DOHH2 (cell line): ENCODE measurements around the gene SERPINB12.

Source experiments
- H3F3A ChIP-seq: fragments of 200-600 bp; sonication (generic), shearing (Covaris generic); 2 replicates; pipeline ENCODE4 v1.6.0; 2016; ENCODE audit warnings: antibody characterized with exemption, mild to moderate bottlenecking; ENCODE audit not compliant: control insufficient read depth, insufficient read depth
- H3K27ac ChIP-seq: fragments of 200-600 bp; sonication (generic); 2 replicates; pipeline ENCODE4 v1.5.1; 2014; ENCODE audit warnings: low read depth, mild to moderate bottlenecking, low read length, moderate library complexity
- H3K27me3 ChIP-seq: fragments of 200-600 bp; sonication (generic); 2 replicates; pipeline ENCODE4 v1.6.1; 2014; ENCODE audit warnings: mild to moderate bottlenecking, low read length, mixed read lengths; ENCODE audit not compliant: control insufficient read depth
- H3K36me3 ChIP-seq: fragments of 200-600 bp; sonication (generic); 2 replicates; pipeline ENCODE4 v1.6.1; 2014; ENCODE audit warnings: mild to moderate bottlenecking, low read length, moderate library complexity, mixed read lengths; ENCODE audit not compliant: control insufficient read depth
- H3K4me1 ChIP-seq: fragments of 200-600 bp; sonication (generic); 2 replicates; pipeline ENCODE4 v1.6.1; 2014; ENCODE audit warnings: mild to moderate bottlenecking, low read length, mixed read lengths; ENCODE audit not compliant: control insufficient read depth
- H3K4me2 ChIP-seq: fragments of 200-600 bp; sonication (generic); 2 replicates; pipeline ENCODE4 v1.6.0; 2014; ENCODE audit warnings: mild to moderate bottlenecking, low read length, moderate library complexity
- H3K4me3 ChIP-seq: fragments of 200-600 bp; sonication (generic); 2 replicates; pipeline ENCODE4 v1.5.1; 2014; ENCODE audit warnings: mild to moderate bottlenecking, low read length, mixed read lengths
- H3K79me2 ChIP-seq: fragments of 200-600 bp; sonication (generic); 2 replicates; pipeline ENCODE4 v1.6.1; 2014; ENCODE audit warnings: mild to moderate bottlenecking, low read length, mixed read lengths; ENCODE audit not compliant: control insufficient read depth
- H3K9me2 ChIP-seq: fragments of 200-600 bp; sonication (generic); replicated peaks from 2 replicates; pipeline ENCODE4 v1.6.1; 2014; ENCODE audit warnings: mild to moderate bottlenecking, low read length, mixed read lengths; ENCODE audit not compliant: control insufficient read depth
- H3K9me3 ChIP-seq: fragments of 200-600 bp; sonication (generic); 2 replicates; pipeline ENCODE4 v1.6.1; 2014; ENCODE audit warnings: antibody characterized with exemption, low read length, mixed read lengths; ENCODE audit not compliant: control insufficient read depth, insufficient read depth
- H4K20me1 ChIP-seq: fragments of 200-600 bp; sonication (generic); 2 replicates; pipeline ENCODE4 v1.6.0; 2014; ENCODE audit warnings: low read depth, mild to moderate bottlenecking, antibody characterized with exemption, low read length, moderate library complexity; ENCODE audit not compliant: control insufficient read depth, insufficient read depth
- EZH2phosphoT487 ChIP-seq: fragments of 200-600 bp; sonication (generic); IDR thresholded peaks from 2 replicates; pipeline ENCODE4 v1.6.1; 2017; ENCODE audit warnings: borderline replicate concordance, mild to moderate bottlenecking, antibody characterized with exemption, low read length, moderate library complexity, mixed read lengths
- TF ChIP-seq, protein P1 (sequence below): fragments of 200-600 bp; sonication (generic); IDR thresholded peaks from one replicate; pipeline ENCODE4 v1.5.1; 2014; ENCODE audit warnings: antibody characterized with exemption, mild to moderate bottlenecking, low read depth, low read length; ENCODE audit not compliant: poor library complexity, severe bottlenecking

The SERPINB12 gene

DNA sequence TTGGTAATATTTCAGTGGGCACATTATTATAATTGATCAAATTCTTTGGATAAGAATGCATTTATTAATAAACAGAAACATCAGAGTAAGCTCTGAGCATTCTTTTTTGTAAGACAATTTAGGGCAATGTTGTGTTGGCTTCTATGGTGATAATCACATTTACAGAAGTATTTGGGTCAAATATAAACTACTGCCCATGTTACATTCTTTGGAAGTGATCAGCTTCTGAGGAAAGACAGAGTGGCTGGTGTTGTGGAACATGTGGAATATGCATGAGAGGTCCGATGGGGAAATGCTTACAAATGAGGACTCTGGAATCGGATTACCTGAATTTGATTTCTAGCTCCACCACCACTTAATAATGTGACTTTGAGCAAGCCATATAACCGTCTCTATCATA is 64.4 kb downstream of the SERPINB12 start:
- Histone ChIP-seq H4K20me1 (no peaks in the 10 kb centered on the region), H3K27ac (no peak overlapping the region), H3K4me1 (no peaks in the 10 kb centered on the region), H3K27me3 (no peaks in the 10 kb centered on the region), H3K4me3 (no peak overlapping the region), H3K36me3 (no peaks in the 10 kb centered on the region), H3F3A (no peaks in the 10 kb centered on the region), H3K9me3 (no peaks in the 10 kb centered on the region), H3K4me2 (no peak overlapping the region), H3K79me2 (no peaks in the 10 kb centered on the region), H3K9me2 (no peaks in the 10 kb centered on the region)
- TF ChIP-seq EZH2phosphoT487, result no peak
- TF ChIP-seq, protein P1, sequence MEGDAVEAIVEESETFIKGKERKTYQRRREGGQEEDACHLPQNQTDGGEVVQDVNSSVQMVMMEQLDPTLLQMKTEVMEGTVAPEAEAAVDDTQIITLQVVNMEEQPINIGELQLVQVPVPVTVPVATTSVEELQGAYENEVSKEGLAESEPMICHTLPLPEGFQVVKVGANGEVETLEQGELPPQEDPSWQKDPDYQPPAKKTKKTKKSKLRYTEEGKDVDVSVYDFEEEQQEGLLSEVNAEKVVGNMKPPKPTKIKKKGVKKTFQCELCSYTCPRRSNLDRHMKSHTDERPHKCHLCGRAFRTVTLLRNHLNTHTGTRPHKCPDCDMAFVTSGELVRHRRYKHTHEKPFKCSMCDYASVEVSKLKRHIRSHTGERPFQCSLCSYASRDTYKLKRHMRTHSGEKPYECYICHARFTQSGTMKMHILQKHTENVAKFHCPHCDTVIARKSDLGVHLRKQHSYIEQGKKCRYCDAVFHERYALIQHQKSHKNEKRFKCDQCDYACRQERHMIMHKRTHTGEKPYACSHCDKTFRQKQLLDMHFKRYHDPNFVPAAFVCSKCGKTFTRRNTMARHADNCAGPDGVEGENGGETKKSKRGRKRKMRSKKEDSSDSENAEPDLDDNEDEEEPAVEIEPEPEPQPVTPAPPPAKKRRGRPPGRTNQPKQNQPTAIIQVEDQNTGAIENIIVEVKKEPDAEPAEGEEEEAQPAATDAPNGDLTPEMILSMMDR, result no peak

DNA sequence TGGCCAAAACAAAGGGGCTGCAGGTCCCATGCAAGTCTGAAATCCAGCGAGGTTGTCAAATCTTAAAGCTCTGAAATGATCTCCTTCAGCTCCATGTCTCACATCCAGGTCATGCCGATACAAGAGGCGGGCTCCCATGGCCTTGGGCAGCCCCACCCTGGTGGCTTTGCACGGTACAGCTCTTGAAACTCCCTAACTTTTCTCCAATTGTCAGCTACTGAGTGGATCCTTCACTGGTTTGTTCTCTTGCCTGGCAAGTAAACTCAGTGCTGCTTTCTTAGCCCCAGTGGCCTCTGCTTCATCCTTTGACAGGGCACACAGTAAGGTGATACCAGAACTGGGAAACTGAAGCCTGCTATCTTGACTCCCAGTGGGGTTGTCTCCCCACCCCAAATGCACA is 71.3 kb downstream of the SERPINB12 start:
- Histone ChIP-seq H3K4me3 (no peak overlapping the region), H3K36me3 (no peaks in the 10 kb centered on the region), H3K4me1 (no peaks in the 10 kb centered on the region), H3K9me2 (no peaks in the 10 kb centered on the region), H3K27ac (no peak overlapping the region), H3K9me3 (no peaks in the 10 kb centered on the region), H3F3A (no peaks in the 10 kb centered on the region), H3K79me2 (no peaks in the 10 kb centered on the region), H4K20me1 (no peaks in the 10 kb centered on the region), H3K4me2 (no peak overlapping the region), H3K27me3 (no peaks in the 10 kb centered on the region)
- TF ChIP-seq, protein P1, result no peak
- TF ChIP-seq EZH2phosphoT487, result no peak

DNA sequence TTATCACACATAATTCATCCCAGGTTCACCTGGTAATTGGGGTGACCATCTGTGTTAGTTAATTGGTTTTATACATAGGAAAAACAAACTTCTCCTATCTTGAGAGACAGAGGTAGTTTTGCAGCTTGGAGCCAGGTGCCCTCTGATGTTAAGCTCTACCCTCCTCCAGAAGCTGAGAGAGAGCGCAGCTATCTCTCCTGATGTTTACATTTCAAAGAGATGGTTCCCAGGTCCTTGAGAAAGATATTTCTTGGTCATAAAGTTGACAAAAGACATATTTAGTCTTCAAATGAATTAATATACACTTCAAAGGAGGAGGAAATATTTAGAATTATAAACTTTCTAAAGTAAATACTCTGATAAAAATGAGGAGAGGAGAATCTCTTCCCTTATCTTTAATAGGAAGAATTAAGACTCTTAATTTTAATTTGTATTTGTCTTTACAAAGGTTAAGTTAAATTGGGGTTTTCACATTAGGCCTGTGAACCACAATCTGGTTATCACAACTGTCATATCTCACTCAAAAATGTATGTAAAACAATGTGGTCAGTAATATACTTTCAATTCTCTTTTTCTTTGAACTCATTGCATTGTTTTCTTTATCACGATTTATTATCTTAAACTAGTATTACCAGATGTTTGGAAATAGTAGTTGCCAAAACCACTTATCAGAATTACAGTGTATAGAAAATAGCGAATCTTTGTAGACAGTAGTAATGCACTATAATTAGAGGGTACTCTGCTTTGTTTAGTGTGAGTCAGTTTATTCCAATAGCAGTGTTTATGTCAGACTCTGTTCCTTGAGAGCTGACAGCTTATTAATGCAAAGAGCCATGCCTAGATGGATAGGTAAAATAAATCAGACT is 75.1 kb downstream of the SERPINB12 start:
- no peaks in the 10 kb centered on the region for H3K27me3 ChIP-seq
- TF ChIP-seq, protein P1, result no peak
- no peak for TF ChIP-seq EZH2phosphoT487

More for the DNA sequence above, 75.1 kb downstream of the SERPINB12 start:
- Histone ChIP-seq H3K4me1 (no peaks in the 10 kb centered on the region), H3F3A (no peaks in the 10 kb centered on the region), H3K9me3 (no peaks in the 10 kb centered on the region), H4K20me1 (no peaks in the 10 kb centered on the region), H3K79me2 (no peaks in the 10 kb centered on the region), H3K4me3 (no peak overlapping the region), H3K36me3 (no peaks in the 10 kb centered on the region), H3K27ac (no peak overlapping the region), H3K4me2 (no peak overlapping the region), H3K9me2 (no peaks in the 10 kb centered on the region)
